ENCODE results near the gene LRFN3. TPM values are rescaled to one million over a fixed set of nuclear protein-coding genes. Genes with fewer than 3 reads are reported as not detected.
A peak's percentile ranks its signal among the peaks of the same experiment; 100 is the strongest.

The LRFN3 gene
- polyA plus RNA-seq, 2 donors: 4.9 to 5.0 TPM

DNA sequence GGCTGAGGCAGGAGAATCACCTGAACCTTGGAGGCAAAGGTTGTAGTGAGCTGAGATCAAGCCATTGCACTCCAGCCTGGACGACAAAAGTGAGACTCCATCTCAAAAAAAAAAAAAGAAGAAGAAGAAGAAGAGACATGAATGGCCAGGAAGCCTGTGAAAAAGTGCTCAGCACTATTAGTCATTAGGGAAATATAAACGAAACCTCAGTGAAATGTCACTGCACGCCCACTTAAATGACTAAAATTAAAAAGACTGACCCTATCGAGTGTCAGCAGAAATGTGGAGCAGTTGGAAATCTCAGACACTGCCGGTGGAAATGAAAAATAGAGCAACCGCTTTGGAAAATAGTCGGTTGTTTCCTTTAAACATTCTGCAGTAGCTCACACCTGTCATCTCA is 22.6 kb upstream of the LRFN3 start:
- Histone ChIP-seq H3K27me3 (ENCODE audit: control insufficient read depth in 1 of 2, insufficient read depth in 2 of 2, low read length in 2 of 2) (no peaks in the 10 kb centered on the region), H3K36me3 (ENCODE audit: control insufficient read depth in 2 of 2, insufficient read depth in 2 of 2, low read length in 1 of 2) (no peaks in the 10 kb centered on the region), H3K9me3 (ENCODE audit: control insufficient read depth in 2 of 2, insufficient read depth in 1 of 2, low read depth in 1 of 2, low read length in 1 of 2) (no peaks in the 10 kb centered on the region), H3K27ac (ENCODE audit: low read depth in 2 of 2, low read length in 1 of 2) (no peak overlapping the region), H3K4me3 (ENCODE audit: low read depth in 1 of 2, low read length in 2 of 2) (no peak overlapping the region), H3K4me1 (ENCODE audit: control insufficient read depth in 2 of 2, insufficient read depth in 2 of 2, low read length in 1 of 2) (no peaks in the 10 kb centered on the region)
- 37 to 42% methylated on average over 7 of the region's 7 CpGs for WGBS, 2 donors

DNA sequence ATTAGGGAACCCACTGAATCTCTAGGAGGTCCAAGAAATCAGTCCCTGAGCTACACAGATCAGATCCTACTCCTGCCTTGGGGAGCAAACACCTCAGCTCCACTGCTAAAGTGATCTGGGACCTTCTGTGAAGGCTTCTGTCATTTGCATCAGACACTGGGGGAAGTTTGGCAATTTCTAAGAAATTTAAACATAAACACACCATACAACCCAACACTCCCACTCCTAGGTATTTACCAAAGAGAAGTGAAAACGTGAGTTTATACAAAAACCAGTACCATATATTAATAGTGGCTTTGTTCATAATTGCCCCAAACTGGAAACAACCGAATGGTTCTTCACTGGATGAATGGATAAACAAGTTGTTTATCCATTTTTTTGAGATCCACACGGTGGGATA is 20.7 kb upstream of the LRFN3 start:
- H3K27ac ChIP-seq (ENCODE audit: low read depth in 2 of 2, low read length in 1 of 2): no peak overlapping the region

DNA sequence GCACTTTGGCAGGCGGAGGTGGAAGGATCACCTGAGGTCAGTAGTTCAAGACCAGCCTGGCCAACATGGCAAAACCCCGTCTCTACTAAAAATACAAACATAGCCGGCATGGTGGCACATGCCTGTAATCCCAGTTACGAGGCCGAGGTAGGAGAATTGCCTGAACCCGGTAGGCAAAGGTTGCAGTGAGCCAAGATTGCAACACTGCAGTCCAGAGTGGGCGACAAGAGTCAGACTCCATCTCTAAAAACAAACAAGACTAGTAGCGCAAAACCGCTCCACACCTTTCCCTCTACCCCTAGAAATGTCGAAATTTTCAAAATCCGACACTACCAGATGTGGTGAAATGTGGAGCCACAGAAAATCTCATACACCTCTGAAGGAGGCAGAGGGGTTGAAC is 16.9 kb upstream of the LRFN3 start:
- 88 to 89% methylated on average over 11 of the region's 11 CpGs for WGBS, 2 donors
- H3K4me3 ChIP-seq (ENCODE audit: low read depth in 1 of 2, low read length in 2 of 2): no peak overlapping the region

More for the DNA sequence above, 20.7 kb upstream of the LRFN3 start:
- Histone ChIP-seq H3K27me3 (ENCODE audit: control insufficient read depth in 1 of 2, insufficient read depth in 2 of 2, low read length in 2 of 2) (no peaks in the 10 kb centered on the region), H3K9me3 (ENCODE audit: control insufficient read depth in 2 of 2, insufficient read depth in 1 of 2, low read depth in 1 of 2, low read length in 1 of 2) (no peaks in the 10 kb centered on the region), H3K36me3 (ENCODE audit: control insufficient read depth in 2 of 2, insufficient read depth in 2 of 2, low read length in 1 of 2) (no peaks in the 10 kb centered on the region), H3K4me1 (ENCODE audit: control insufficient read depth in 2 of 2, insufficient read depth in 2 of 2, low read length in 1 of 2) (no peaks in the 10 kb centered on the region), H3K4me3 (ENCODE audit: low read depth in 1 of 2, low read length in 2 of 2) (no peak overlapping the region)
- 53 to 64% methylated on average over 3 of the region's 3 CpGs for WGBS, 2 donors

DNA sequence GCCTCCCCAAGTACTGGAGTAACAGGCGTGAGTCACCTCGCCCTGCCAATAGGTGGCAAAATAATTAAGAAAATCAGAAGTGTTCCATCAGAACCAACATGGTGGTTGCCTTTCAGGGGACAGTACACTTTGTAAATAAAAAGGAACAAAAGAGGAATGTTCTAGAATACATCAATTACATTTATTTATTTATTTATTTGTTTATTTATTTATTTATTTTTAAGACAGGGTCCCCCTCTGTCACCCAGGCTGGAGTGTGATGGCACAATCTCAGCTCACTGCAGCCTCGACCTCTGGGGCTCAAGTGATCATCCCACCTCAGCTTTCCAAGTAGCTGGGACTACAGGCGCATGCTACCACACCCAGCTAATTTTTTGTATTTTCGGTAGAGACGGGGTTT is 15.2 kb upstream of the LRFN3 start:
- no peaks in the 10 kb centered on the region for H3K36me3 ChIP-seq (ENCODE audit: control insufficient read depth in 2 of 2, insufficient read depth in 2 of 2, low read length in 1 of 2)
- 71 to 80% methylated on average over 6 of the region's 6 CpGs for WGBS, 2 donors
- no peak overlapping the region for H3K27ac ChIP-seq (ENCODE audit: low read depth in 2 of 2, low read length in 1 of 2)
- H3K9me3 ChIP-seq (ENCODE audit: control insufficient read depth in 2 of 2, insufficient read depth in 1 of 2, low read depth in 1 of 2, low read length in 1 of 2): peaks cover 0 to 4% of the 10 kb centered on the region in 2 donors
- H3K4me3 ChIP-seq (ENCODE audit: low read depth in 1 of 2, low read length in 2 of 2): no peak overlapping the region
- no peaks in the 10 kb centered on the region for H3K27me3 ChIP-seq (ENCODE audit: control insufficient read depth in 1 of 2, insufficient read depth in 2 of 2, low read length in 2 of 2)
- no peaks in the 10 kb centered on the region for H3K4me1 ChIP-seq (ENCODE audit: control insufficient read depth in 2 of 2, insufficient read depth in 2 of 2, low read length in 1 of 2)

More for the DNA sequence above, 16.9 kb upstream of the LRFN3 start:
- Histone ChIP-seq H3K27ac (ENCODE audit: low read depth in 2 of 2, low read length in 1 of 2) (no peak overlapping the region), H3K9me3 (ENCODE audit: control insufficient read depth in 2 of 2, insufficient read depth in 1 of 2, low read depth in 1 of 2, low read length in 1 of 2) (no peaks in the 10 kb centered on the region), H3K27me3 (ENCODE audit: control insufficient read depth in 1 of 2, insufficient read depth in 2 of 2, low read length in 2 of 2) (no peaks in the 10 kb centered on the region), H3K36me3 (ENCODE audit: control insufficient read depth in 2 of 2, insufficient read depth in 2 of 2, low read length in 1 of 2) (no peaks in the 10 kb centered on the region), H3K4me1 (ENCODE audit: control insufficient read depth in 2 of 2, insufficient read depth in 2 of 2, low read length in 1 of 2) (no peaks in the 10 kb centered on the region)

DNA sequence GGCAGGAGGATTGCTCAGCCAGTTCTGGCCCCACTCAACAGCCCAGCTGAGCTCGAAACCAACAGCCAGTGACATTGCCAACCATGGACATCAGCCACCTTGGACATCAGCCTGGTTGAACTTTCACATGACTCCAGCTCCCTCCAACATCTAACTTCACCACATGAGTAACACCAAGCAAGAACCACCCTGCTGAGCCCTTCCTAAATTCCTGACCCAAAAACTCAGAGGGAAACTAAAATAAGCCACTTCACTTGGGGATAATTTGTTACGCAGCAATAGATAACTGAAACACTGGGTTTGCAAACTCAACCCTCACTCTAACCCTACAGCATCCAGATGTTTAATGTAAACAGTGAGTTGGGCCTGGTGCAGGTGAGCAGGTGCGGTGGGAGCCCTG is 10.7 kb upstream of the LRFN3 start:
- Histone ChIP-seq H3K4me3 (ENCODE audit: low read depth in 1 of 2, low read length in 2 of 2) (no peak overlapping the region), H3K27me3 (ENCODE audit: control insufficient read depth in 1 of 2, insufficient read depth in 2 of 2, low read length in 2 of 2) (no peaks in the 10 kb centered on the region), H3K9me3 (ENCODE audit: control insufficient read depth in 2 of 2, insufficient read depth in 1 of 2, low read depth in 1 of 2, low read length in 1 of 2) (peaks cover 0 to 4% of the 10 kb centered on the region in 2 donors), H3K36me3 (ENCODE audit: control insufficient read depth in 2 of 2, insufficient read depth in 2 of 2, low read length in 1 of 2) (no peaks in the 10 kb centered on the region), H3K27ac (ENCODE audit: low read depth in 2 of 2, low read length in 1 of 2) (no peak overlapping the region), H3K4me1 (ENCODE audit: control insufficient read depth in 2 of 2, insufficient read depth in 2 of 2, low read length in 1 of 2) (no peaks in the 10 kb centered on the region)
- 83 to 87% methylated on average over 3 of the region's 3 CpGs for WGBS, 2 donors

DNA sequence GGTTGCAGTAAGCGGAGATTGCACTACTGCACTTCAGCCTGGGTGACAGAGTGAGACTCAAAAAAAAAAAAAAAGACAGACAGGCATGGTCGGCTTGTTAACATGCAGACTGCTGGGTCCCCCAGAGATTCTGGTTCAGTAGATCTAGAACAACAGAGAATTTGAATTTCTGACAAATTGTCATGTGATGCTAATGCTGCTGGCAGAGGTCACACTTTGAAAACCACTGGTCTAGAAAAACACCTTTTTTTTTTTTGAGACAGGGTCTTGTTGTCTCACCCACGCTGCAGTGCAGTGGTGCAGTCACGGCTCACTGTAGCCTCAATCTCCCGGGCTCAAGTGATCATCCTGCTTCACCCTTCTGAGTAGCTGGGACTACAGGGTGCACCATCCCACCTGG is 7.7 kb upstream of the LRFN3 start:
- Histone ChIP-seq H3K4me3 (ENCODE audit: low read depth in 1 of 2, low read length in 2 of 2) (no peak overlapping the region), H3K36me3 (ENCODE audit: control insufficient read depth in 2 of 2, insufficient read depth in 2 of 2, low read length in 1 of 2) (no peaks in the 10 kb centered on the region), H3K27ac (ENCODE audit: low read depth in 2 of 2, low read length in 1 of 2) (no peak overlapping the region), H3K9me3 (ENCODE audit: control insufficient read depth in 2 of 2, insufficient read depth in 1 of 2, low read depth in 1 of 2, low read length in 1 of 2) (peaks cover 0 to 4% of the 10 kb centered on the region in 2 donors), H3K27me3 (ENCODE audit: control insufficient read depth in 1 of 2, insufficient read depth in 2 of 2, low read length in 2 of 2) (no peaks in the 10 kb centered on the region), H3K4me1 (ENCODE audit: control insufficient read depth in 2 of 2, insufficient read depth in 2 of 2, low read length in 1 of 2) (no peaks in the 10 kb centered on the region)
- 75 to 84% methylated on average over 5 of the region's 5 CpGs for WGBS, 2 donors

DNA sequence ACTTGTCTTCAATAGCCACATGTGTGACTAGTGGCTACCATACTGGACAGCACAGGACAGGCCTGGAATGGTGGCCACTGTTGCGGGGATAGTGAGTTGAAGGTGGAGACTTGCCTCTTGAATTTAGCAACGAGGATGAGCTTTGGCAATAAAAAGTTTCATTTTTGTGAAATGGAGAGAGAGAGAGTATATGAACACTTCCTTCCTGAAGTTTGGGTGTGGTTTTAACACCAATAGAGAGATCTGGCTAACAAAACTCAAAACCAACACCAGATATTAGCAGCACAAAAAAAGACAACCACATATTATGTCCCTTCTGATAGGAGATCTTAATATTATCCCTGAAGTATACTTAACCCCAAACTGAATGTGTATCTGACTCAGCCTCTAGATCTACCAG is 6.3 kb upstream of the LRFN3 start:
- peak overlapping the region in 1 of 2 donors; percentile 10 for H3K27ac ChIP-seq (ENCODE audit: low read depth in 2 of 2, low read length in 1 of 2)
- 64 to 69% methylated on average over 2 of the region's 2 CpGs for WGBS, 2 donors
- H3K4me1 ChIP-seq (ENCODE audit: control insufficient read depth in 2 of 2, insufficient read depth in 2 of 2, low read length in 1 of 2): no peaks in the 10 kb centered on the region
- no peaks in the 10 kb centered on the region for H3K36me3 ChIP-seq (ENCODE audit: control insufficient read depth in 2 of 2, insufficient read depth in 2 of 2, low read length in 1 of 2)
- H3K27me3 ChIP-seq (ENCODE audit: control insufficient read depth in 1 of 2, insufficient read depth in 2 of 2, low read length in 2 of 2): no peaks in the 10 kb centered on the region
- H3K9me3 ChIP-seq (ENCODE audit: control insufficient read depth in 2 of 2, insufficient read depth in 1 of 2, low read depth in 1 of 2, low read length in 1 of 2): peaks cover 0 to 4% of the 10 kb centered on the region in 2 donors
- no peak overlapping the region for H3K4me3 ChIP-seq (ENCODE audit: low read depth in 1 of 2, low read length in 2 of 2)

DNA sequence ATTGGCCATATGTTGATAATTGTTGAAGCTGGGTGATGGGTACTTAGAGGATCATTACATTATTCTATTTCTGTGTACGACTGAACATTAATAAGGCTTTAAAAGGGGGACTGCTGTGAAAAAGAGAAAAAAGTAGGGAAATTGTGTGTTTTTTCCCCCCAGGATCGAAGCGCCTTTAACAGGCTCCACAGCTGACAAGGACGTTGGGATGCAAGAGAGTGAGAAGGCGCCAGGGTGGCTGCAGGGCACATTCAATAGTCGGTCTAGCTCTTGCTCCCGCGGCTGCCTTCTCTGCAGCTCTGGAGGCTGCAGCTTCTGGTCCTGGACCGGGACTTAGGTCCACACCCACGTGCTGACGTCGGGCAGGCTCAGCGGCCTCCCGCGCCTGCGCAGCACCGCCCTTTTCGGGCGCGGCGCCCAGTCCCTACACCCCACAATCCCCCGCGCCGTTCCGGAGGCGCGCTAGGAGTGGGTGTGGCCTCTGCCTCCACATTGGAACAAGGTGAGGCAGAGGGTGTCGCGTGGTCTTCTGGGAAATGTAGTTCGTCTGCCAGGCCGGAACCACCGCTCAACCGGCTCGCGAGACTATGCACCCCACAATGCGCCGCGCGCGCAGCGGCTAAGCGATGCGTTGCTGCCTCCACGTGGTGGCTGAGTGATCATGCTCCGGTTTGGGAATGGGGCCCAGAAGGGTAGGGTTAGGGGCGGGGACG is 4.9 kb upstream of the LRFN3 start:
- no peaks in the 10 kb centered on the region for H3K9me3 ChIP-seq (ENCODE audit: control insufficient read depth in 2 of 2, insufficient read depth in 1 of 2, low read depth in 1 of 2, low read length in 1 of 2)
- H3K27ac ChIP-seq (ENCODE audit: low read depth in 2 of 2, low read length in 1 of 2): peak overlapping the region; percentile 50 to 59
- peaks cover 0 to 5% of the 10 kb centered on the region in 2 donors for H3K4me1 ChIP-seq (ENCODE audit: control insufficient read depth in 2 of 2, insufficient read depth in 2 of 2, low read length in 1 of 2)
- H3K27me3 ChIP-seq (ENCODE audit: control insufficient read depth in 1 of 2, insufficient read depth in 2 of 2, low read length in 2 of 2): no peaks in the 10 kb centered on the region
- H3K4me3 ChIP-seq (ENCODE audit: low read depth in 1 of 2, low read length in 2 of 2): peak overlapping the region in 1 of 2 donors; percentile 26
- WGBS, 2 donors: 1% methylated on average over 42 to 47 of the region's 47 CpGs
- no peaks in the 10 kb centered on the region for H3K36me3 ChIP-seq (ENCODE audit: control insufficient read depth in 2 of 2, insufficient read depth in 2 of 2, low read length in 1 of 2)

DNA sequence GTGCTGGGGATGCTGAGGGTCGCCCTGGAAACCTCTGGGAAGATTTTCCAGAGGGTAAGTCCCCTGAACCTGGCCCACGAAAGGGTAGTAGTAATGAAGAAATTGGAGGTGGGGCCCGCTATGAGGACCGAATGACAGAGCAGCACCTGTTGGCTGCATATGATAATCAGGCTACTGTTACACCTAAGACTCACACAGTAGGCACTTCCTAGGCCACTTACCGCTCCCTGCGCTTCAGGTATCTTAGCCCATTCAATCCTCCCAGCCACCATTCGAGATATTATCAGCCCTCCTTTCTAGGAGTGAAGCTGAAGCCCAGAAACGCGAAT is 4.3 kb upstream of the LRFN3 start:
- H3K9me3 ChIP-seq (ENCODE audit: control insufficient read depth in 2 of 2, insufficient read depth in 1 of 2, low read depth in 1 of 2, low read length in 1 of 2): no peaks in the 10 kb centered on the region
- no peak overlapping the region for H3K27ac ChIP-seq (ENCODE audit: low read depth in 2 of 2, low read length in 1 of 2)
- H3K4me3 ChIP-seq (ENCODE audit: low read depth in 1 of 2, low read length in 2 of 2): no peak overlapping the region
- peaks cover 0 to 5% of the 10 kb centered on the region in 2 donors for H3K4me1 ChIP-seq (ENCODE audit: control insufficient read depth in 2 of 2, insufficient read depth in 2 of 2, low read length in 1 of 2)
- no peaks in the 10 kb centered on the region for H3K36me3 ChIP-seq (ENCODE audit: control insufficient read depth in 2 of 2, insufficient read depth in 2 of 2, low read length in 1 of 2)
- 6 to 9% methylated on average over 9 of the region's 9 CpGs for WGBS, 2 donors
- no peaks in the 10 kb centered on the region for H3K27me3 ChIP-seq (ENCODE audit: control insufficient read depth in 1 of 2, insufficient read depth in 2 of 2, low read length in 2 of 2)

DNA sequence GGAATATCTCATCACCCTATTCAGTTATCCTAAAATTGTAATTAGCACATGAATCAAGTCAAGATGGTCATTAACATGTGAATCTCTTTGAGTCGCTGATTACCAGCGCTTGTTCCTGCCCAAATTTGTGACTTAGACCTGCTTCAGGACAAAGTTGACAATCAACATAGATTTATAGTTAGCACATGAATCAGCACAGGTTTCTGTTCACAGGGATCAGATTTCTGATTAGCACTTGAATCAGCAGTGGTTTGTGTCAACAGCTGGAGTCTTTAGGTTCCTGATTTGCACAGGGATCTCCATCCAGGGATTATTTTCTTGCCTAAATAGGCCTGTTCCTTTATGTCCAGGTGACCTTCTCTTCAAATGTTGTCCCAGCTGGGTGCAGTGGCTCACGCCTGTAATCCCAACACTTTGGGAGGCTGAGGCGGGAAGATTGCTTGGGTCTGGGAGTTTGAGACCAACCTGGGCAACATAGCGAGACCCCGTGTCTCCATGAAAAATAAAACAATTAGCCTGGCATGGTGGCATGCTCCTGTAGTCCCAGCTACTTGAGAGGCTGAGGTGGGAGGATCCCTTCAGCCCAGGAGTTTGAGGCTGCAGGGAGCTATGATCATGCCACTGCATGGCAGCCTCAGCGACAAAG is 3.8 kb upstream of the LRFN3 start:
- Histone ChIP-seq H3K9me3 (ENCODE audit: control insufficient read depth in 2 of 2, insufficient read depth in 1 of 2, low read depth in 1 of 2, low read length in 1 of 2) (no peaks in the 10 kb centered on the region), H3K27me3 (ENCODE audit: control insufficient read depth in 1 of 2, insufficient read depth in 2 of 2, low read length in 2 of 2) (no peaks in the 10 kb centered on the region), H3K4me1 (ENCODE audit: control insufficient read depth in 2 of 2, insufficient read depth in 2 of 2, low read length in 1 of 2) (peaks cover 0 to 8% of the 10 kb centered on the region in 2 donors), H3K36me3 (ENCODE audit: control insufficient read depth in 2 of 2, insufficient read depth in 2 of 2, low read length in 1 of 2) (no peaks in the 10 kb centered on the region), H3K4me3 (ENCODE audit: low read depth in 1 of 2, low read length in 2 of 2) (no peak overlapping the region), H3K27ac (ENCODE audit: low read depth in 2 of 2, low read length in 1 of 2) (no peak overlapping the region)
- WGBS, 2 donors: 52 to 54% methylated on average over 7 of the region's 7 CpGs
